ENCODE measurements around the gene RPGRIP1. TPM values are rescaled to one million over a fixed set of nuclear protein-coding genes. Genes with fewer than 3 reads are reported as not detected.

RPGRIP1 gene
- total and polyA plus RNA-seq, 8 donors = 0.41 to 1.3 (median 0.64) TPM

DNA sequence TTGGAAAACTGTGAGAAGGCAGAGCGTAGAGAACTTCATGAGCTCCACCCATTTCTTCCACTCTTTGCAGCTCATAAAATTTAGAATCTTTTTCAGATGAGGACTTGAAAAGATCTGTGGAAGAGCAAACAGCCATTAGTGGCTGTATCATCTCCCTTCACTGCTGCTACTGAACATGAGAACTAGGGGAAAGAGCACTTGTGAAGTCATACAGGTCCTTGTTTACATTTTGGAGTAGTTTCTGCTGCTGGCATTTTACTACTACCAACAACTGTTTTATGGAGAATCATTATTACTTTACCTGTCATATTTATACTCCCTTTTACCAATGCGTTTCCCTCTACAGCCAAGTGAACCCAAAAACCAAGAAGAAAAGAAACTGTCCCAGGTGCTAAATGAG is 41.0 kb downstream of the RPGRIP1 start:
- Histone ChIP-seq H3K4me3 (no peak overlapping the region), H3K36me3 (no peaks in the 10 kb centered on the region), H3K27ac (no peak overlapping the region), H3K4me1 (peaks cover 0 to 8% of the 10 kb centered on the region in 2 donors), H3K27me3 (no peaks in the 10 kb centered on the region), H3K9me3 (no peaks in the 10 kb centered on the region)
- intact Hi-C loops (cut with DNase I) = no loop called here
- ATAC-seq (peak; percentile 49), DNase-seq (no peak)
- TF ChIP-seq, protein P1, sequence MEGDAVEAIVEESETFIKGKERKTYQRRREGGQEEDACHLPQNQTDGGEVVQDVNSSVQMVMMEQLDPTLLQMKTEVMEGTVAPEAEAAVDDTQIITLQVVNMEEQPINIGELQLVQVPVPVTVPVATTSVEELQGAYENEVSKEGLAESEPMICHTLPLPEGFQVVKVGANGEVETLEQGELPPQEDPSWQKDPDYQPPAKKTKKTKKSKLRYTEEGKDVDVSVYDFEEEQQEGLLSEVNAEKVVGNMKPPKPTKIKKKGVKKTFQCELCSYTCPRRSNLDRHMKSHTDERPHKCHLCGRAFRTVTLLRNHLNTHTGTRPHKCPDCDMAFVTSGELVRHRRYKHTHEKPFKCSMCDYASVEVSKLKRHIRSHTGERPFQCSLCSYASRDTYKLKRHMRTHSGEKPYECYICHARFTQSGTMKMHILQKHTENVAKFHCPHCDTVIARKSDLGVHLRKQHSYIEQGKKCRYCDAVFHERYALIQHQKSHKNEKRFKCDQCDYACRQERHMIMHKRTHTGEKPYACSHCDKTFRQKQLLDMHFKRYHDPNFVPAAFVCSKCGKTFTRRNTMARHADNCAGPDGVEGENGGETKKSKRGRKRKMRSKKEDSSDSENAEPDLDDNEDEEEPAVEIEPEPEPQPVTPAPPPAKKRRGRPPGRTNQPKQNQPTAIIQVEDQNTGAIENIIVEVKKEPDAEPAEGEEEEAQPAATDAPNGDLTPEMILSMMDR (IDR thresholded peaks at IDR 0.05) = no peak

DNA sequence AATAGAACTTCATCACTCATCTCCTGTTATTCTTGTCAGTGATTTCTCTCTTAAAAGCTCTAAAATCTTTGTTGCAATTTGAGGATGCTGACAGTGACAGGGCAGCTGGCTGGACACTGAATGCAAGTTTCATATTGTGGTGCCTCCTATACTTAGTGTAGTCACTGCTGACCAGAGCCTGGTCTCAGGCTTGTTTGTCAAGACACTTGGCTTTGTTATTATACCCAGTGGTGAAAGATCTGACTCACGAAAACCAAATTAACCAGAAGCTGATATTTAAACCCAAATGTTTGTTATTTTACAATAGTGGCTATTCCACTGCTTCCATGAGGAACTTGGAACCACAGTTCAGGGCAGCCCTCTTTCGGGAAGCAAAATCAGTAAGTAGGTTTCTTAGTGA is 42.8 kb downstream of the RPGRIP1 start:
- ATAC-seq = no peak
- TF ChIP-seq, protein P1 (IDR thresholded peaks at IDR 0.05) = no peak
- H3K4me1 ChIP-seq = peaks cover 0 to 8% of the 10 kb centered on the region in 2 donors
- no peaks in the 10 kb centered on the region for H3K27me3 ChIP-seq
- intact Hi-C loops (cut with DNase I) = no loop called here
- no peaks in the 10 kb centered on the region for H3K36me3 ChIP-seq
- no peak overlapping the region for H3K27ac ChIP-seq
- no peak for DNase-seq
- no peaks in the 10 kb centered on the region for H3K9me3 ChIP-seq
- no peak overlapping the region for H3K4me3 ChIP-seq

DNA sequence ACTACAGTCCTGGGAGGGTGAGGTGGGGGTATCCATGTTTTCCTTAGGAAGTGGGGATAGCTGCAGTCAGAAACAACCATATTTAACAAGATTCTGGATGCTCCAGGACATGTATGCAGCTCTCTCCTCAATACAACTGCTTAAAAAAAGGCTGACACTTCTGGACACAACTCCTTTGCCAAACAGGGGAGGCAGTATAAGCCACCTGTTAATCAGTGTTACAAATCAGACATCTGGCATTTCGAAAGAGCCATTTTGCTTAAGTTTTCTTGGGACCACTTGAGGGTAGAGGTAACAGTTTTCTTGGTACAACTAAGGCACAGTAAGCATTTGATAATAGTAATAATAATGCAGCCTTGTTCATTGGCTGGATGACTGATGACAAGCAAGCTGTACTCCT is 47.1 kb downstream of the RPGRIP1 start:
- Histone ChIP-seq H3K27me3 (no peaks in the 10 kb centered on the region), H3K4me3 (no peak overlapping the region), H3K36me3 (no peaks in the 10 kb centered on the region), H3K4me1 (no peaks in the 10 kb centered on the region), H3K27ac (no peak overlapping the region), H3K9me3 (no peaks in the 10 kb centered on the region)
- ATAC-seq = no peak
- TF ChIP-seq, protein P1 (IDR thresholded peaks at IDR 0.05) = no peak
- intact Hi-C loops (cut with DNase I) = no loop called here
- DNase-seq = no peak

Other genes with a start within 250 kb of the RPGRIP1 start
- gene TPPP2, start 249.9 kb upstream of the RPGRIP1 start, total RNA-seq = not detected
- under 1 TPM in 5 of 6 donors, not detected in 1; 0.20 to 0.50 (median 0.22) TPM for gene TPPP2, start 249.9 kb upstream of the RPGRIP1 start, polyA plus RNA-seq (ENCODE audit: insufficient read length in 6 of 6)
- gene RNASE13, start 245.3 kb upstream of the RPGRIP1 start, total RNA-seq = not detected
- gene RNASE13, start 245.3 kb upstream of the RPGRIP1 start, polyA plus RNA-seq (ENCODE audit: insufficient read length in 6 of 6) = under 1 TPM in 1 of 6 donors, not detected in 5; 0.13 TPM
- not detected for gene RNASE7, start 237.7 kb upstream of the RPGRIP1 start, total RNA-seq
- under 1 TPM in 4 of 6 donors, not detected in 2; 0.14 to 0.24 (median 0.20) TPM for gene RNASE7, start 237.7 kb upstream of the RPGRIP1 start, polyA plus RNA-seq (ENCODE audit: insufficient read length in 6 of 6)
- not detected for gene RNASE8, start 222.3 kb upstream of the RPGRIP1 start, total RNA-seq
- gene RNASE8, start 222.3 kb upstream of the RPGRIP1 start, polyA plus RNA-seq (ENCODE audit: insufficient read length in 6 of 6) = under 1 TPM in 2 of 6 donors, not detected in 4; 0.21 to 0.31 TPM
- 10 to 100 TPM; 34.7 to 41.5 TPM for gene ARHGEF40, start 209.8 kb upstream of the RPGRIP1 start, total RNA-seq
- 10 to 100 TPM; 71.9 to 97.3 (median 82.5) TPM for gene ARHGEF40, start 209.8 kb upstream of the RPGRIP1 start, polyA plus RNA-seq (ENCODE audit: insufficient read length in 6 of 6)
- 10 to 100 TPM; 33.7 to 40.8 TPM for gene ZNF219, start 181.4 kb upstream of the RPGRIP1 start, total RNA-seq
- gene ZNF219, start 181.4 kb upstream of the RPGRIP1 start, polyA plus RNA-seq (ENCODE audit: insufficient read length in 6 of 6) = 10 to 100 TPM; 30.5 to 45.4 (median 35.7) TPM
- under 1 TPM; 0.58 to 0.85 TPM for gene TMEM253, start 179.0 kb upstream of the RPGRIP1 start, total RNA-seq
- 1 to 10 TPM in 2 of 6 donors, under 1 TPM in 4; 0.61 to 1.5 (median 0.86) TPM for gene TMEM253, start 179.0 kb upstream of the RPGRIP1 start, polyA plus RNA-seq (ENCODE audit: insufficient read length in 6 of 6)
- not detected for gene OR5AU1, start 124.0 kb upstream of the RPGRIP1 start, total RNA-seq
- under 1 TPM; 0.04 to 0.49 (median 0.07) TPM for gene OR5AU1, start 124.0 kb upstream of the RPGRIP1 start, polyA plus RNA-seq (ENCODE audit: insufficient read length in 6 of 6)
- 100 to 1,000 TPM; 377 to 427 TPM for gene HNRNPC, start 10.6 kb upstream of the RPGRIP1 start, total RNA-seq
- gene HNRNPC, start 10.6 kb upstream of the RPGRIP1 start, polyA plus RNA-seq (ENCODE audit: insufficient read length in 6 of 6) = 100 to 1,000 TPM; 700 to 903 (median 829) TPM
- gene SUPT16H, start 103.9 kb downstream of the RPGRIP1 start, total RNA-seq = 10 to 100 TPM; 46.7 to 61.1 TPM
- gene SUPT16H, start 103.9 kb downstream of the RPGRIP1 start, polyA plus RNA-seq (ENCODE audit: insufficient read length in 6 of 6) = 100 to 1,000 TPM; 114 to 140 (median 128) TPM
- gene CHD8, start 176.0 kb downstream of the RPGRIP1 start, total RNA-seq = 10 to 100 TPM; 69.2 to 73.5 TPM
- 10 to 100 TPM; 75.0 to 83.0 (median 78.6) TPM for gene CHD8, start 176.0 kb downstream of the RPGRIP1 start, polyA plus RNA-seq (ENCODE audit: insufficient read length in 6 of 6)
- gene RAB2B, start 196.9 kb downstream of the RPGRIP1 start, total RNA-seq = 10 to 100 TPM; 26.8 to 30.2 TPM
- 10 to 100 TPM; 45.5 to 58.1 (median 50.2) TPM for gene RAB2B, start 196.9 kb downstream of the RPGRIP1 start, polyA plus RNA-seq (ENCODE audit: insufficient read length in 6 of 6)
- gene TOX4, start 197.1 kb downstream of the RPGRIP1 start, total RNA-seq = 10 to 100 TPM; 62.9 to 67.9 TPM
- 10 to 100 TPM; 56.3 to 69.1 (median 58.3) TPM for gene TOX4, start 197.1 kb downstream of the RPGRIP1 start, polyA plus RNA-seq (ENCODE audit: insufficient read length in 6 of 6)
- gene METTL3, start 231.3 kb downstream of the RPGRIP1 start, total RNA-seq = 10 to 100 TPM; 36.8 to 50.4 TPM
- gene METTL3, start 231.3 kb downstream of the RPGRIP1 start, polyA plus RNA-seq (ENCODE audit: insufficient read length in 6 of 6) = 100 to 1,000 TPM in 1 of 6 donors, 10 to 100 TPM in 5; 85.9 to 109 (median 97.0) TPM
- 10 to 100 TPM in 1 of 2 donors, 1 to 10 TPM in 1; 7.6 to 12.4 TPM for gene SALL2, start 246.3 kb downstream of the RPGRIP1 start, total RNA-seq
- gene SALL2, start 246.3 kb downstream of the RPGRIP1 start, polyA plus RNA-seq (ENCODE audit: insufficient read length in 6 of 6) = 10 to 100 TPM; 32.3 to 44.9 (median 39.5) TPM

All from left lung (tissue), 10 donors.